Stomach (tissue), 4 donors: ENCODE results near the gene SPOCK2.

Experiments used
- EP300 ChIP-seq: sonication (generic); formaldehyde crosslinking; IDR thresholded peaks from one replicate; pipeline ENCODE4 v1.6.1; 2017; ENCODE audit warnings: antibody characterized with exemption
- POLR2A ChIP-seq, 4 donors: fragments of 450-650 bp; IDR thresholded peaks; one replicate each; pipeline ENCODE4 v1.6.1; 2016; ENCODE audit warnings: antibody characterized with exemption in 4 of 4, control low read depth in 2 of 4, mild to moderate bottlenecking in 1 of 4, moderate library complexity in 1 of 4

DNA sequence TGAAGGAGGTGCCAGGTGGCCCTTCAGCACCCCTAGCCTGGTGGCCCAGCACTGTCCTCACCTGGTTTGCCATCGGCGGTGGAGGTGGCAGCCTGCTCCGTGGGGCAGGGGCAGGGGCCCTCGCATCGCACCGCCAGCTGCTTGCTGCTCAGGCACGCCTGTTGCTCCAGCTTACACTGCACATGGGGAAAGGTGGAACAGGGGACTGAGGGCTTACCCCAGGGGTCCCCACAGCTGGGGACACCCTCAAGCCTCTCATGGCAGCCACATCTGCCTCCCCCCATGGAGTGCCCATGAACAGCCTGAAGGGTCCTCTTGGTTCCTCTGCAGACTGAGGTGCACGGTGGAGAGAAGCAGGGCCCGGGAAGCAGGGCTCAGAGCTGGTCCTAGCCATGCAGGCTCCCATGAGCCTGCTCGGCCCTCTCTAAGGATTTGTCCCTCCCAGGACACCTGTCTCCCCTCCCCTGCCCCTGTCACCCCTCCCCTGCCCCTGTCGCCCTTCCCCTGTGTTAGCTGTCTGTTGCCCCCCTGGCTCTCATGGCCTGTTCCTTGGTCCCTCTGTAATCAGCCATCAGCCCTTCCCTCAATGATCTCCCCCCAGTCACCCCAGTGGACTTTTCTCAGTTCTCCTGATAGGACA, 20.1 kb downstream of the SPOCK2 start:
- TF ChIP-seq POLR2A (IDR thresholded peaks at IDR 0.05), result no peak
- no peak for TF ChIP-seq EP300
